Coronary artery (tissue), 2 donors: ENCODE measurements around the gene PRKCZ.

ENCODE experiments used
- DNase-seq: peaks from one replicate; pipeline ENCODE4 v3.0.0-alpha.2; 2017; ENCODE audit warnings: low spot score
- H3K27ac ChIP-seq, 2 donors: fragments of 200-600 bp; sonication (generic); one replicate each; pipeline ENCODE4 v1.5.1; 2016 to 2019
- H3K4me3 ChIP-seq: fragments of 200-600 bp; sonication (generic); 2 replicates; pipeline ENCODE4 v1.5.1; 2016; ENCODE audit warnings: mild to moderate bottlenecking, moderate library complexity
- CTCF ChIP-seq: fragments of 200-600 bp; sonication (generic); IDR thresholded peaks from one replicate; pipeline ENCODE4 v1.5.1; 2019; ENCODE audit warnings: antibody characterized with exemption

The PRKCZ gene

GRCh38 chr1:2052756-2053155 is 2.5 kb downstream of the PRKCZ start:
- no peak for DNase-seq
- TF ChIP-seq CTCF: no peak
- no peak overlapping the region for H3K4me3 ChIP-seq
- H3K27ac ChIP-seq: no peak overlapping the region

DNA sequence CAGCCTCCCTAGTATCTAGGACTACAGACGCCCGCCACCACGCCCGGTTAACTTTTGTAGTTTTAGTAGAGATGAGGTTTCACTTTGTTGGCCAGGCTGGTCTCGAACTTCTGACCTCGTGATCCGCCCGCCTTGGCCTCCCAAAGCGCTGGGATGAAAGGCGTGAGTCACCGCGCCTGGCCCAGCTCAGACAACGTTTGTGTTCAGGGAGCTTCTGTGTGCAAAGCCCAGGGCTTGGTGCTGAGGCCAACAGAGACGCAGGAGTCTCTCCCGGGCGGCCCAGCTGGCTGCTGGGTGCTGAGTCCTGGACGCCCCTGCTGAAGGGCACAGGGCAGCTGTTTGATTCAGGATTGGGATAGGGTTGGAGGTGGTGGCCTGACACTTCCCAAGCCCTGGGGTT is 3.0 kb downstream of the PRKCZ start:
- DNase-seq: no peak
- TF ChIP-seq CTCF: no peak
- no peak overlapping the region for H3K27ac ChIP-seq
- H3K4me3 ChIP-seq: no peak overlapping the region

GRCh38 chr1:2053784-2054376 is 3.7 kb downstream of the PRKCZ start:
- no peak for DNase-seq
- TF ChIP-seq CTCF: no peak
- no peak overlapping the region for H3K4me3 ChIP-seq
- H3K27ac ChIP-seq: no peak overlapping the region

- no peak for DNase-seq
- no peak for TF ChIP-seq CTCF
- Histone ChIP-seq H3K27ac (no peak overlapping the region), H3K4me3 (no peak overlapping the region)
These were observed 4.3 kb downstream of the PRKCZ start for GRCh38 chr1:2054560-2054959.

GRCh38 chr1:2055911-2056575 is 5.8 kb downstream of the PRKCZ start:
- H3K4me3 ChIP-seq: no peak overlapping the region
- no peak overlapping the region for H3K27ac ChIP-seq
- TF ChIP-seq CTCF: no peak
- no peak for DNase-seq

DNA sequence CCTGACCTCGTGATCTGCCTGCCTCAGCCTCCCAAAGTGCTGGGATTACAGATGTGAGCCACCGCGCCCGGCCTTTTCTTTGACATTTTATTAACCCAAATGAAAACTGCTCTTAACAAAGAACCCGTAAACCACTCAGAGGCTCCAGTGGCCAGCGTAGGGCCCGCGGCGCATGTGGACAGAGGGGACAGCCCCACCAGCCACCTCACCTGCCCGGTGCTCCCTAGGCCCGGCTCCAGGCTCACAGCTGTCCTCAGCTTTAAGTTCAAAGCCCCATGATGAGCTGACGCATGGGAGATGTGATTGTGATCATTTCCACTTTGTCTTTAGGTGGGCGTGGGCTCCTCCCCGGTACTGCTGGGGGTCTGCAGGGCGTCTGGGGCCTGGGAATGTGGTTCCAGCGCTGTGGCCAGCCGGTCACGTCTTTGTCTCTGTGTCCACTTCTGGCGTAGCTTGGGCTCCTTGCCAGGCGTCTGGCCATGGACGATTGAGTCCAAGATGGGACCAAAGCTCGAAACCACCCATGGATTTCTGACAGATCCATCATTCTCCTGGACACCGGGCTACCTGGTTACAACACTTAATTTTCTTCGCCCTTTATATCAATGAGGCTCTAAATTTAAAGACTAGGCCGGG is 6.9 kb downstream of the PRKCZ start:
- no peak for TF ChIP-seq CTCF
- no peak overlapping the region for H3K4me3 ChIP-seq
- no peak for DNase-seq
- no peak overlapping the region for H3K27ac ChIP-seq
